Spleen (tissue), 3 donors: ENCODE data around the gene PLD4.
"Not testable (repeated sequence)": the region's sequence is repeated elsewhere in the genome, so short reads cannot be mapped to it uniquely, and the experiment has no call there.

Experiments used
- POLR2A ChIP-seq, 3 donors: fragments of 450-650 bp; IDR thresholded peaks; one replicate each; pipeline ENCODE4 v1.5.1; 2017; ENCODE audit warnings: antibody characterized with exemption in 3 of 3, mild to moderate bottlenecking in 1 of 3
- POLR2AphosphoS5 ChIP-seq, 3 donors: sonication (generic); formaldehyde crosslinking; IDR thresholded peaks; one replicate each; pipeline ENCODE4 v1.5.1; 2017; ENCODE audit warnings: antibody characterized with exemption in 3 of 3

DNA sequence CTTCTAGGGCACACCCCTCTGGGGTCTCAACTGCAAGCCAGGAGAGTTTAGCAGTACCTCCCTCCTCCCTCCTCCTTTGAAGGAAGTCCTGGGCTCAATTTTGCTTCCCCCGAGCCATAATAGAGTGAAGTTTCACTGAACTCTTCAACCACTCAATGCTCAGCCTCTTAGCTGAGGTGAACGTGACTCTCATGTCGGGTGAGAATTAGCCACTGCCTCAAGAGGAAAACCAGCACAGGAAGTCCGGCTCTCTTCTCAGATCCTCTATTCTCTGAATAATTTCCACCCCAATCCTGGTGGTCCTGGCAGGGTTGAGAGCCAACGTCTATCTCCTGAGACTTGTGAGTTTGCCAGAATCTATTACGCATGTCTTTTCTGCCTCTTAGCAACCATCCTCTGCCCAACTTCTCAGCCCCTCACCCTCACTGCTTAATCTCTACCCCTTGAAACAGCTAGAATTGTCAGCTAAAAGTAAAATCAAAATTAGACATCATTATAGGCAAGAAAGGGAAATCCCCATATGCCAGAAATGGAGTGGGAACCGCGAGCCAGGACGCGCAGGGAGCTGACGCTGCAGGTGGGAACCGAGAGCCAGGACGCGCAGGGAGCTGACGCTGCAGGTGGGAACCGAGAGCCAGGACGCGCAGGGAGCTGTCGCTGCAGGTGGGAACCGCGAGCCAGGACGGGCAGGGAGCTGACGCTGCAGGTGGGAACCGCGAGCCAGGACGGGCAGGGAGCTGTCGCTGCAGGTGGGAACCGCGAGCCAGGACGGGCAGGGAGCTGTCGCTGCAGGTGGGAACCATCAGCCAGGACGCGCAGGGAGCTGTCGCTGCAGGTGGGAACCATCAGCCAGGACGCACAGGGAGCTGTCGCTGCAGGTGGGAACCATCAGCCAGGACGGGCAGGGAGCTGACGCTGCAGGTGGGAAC, 19.8 kb upstream of the PLD4 start:
- not testable (repeated sequence) for TF ChIP-seq POLR2A, POLR2AphosphoS5 (IDR thresholded peaks at IDR 0.05)
